Measurements from ENCODE around the gene SMARCA5.

GRCh38 chr4:143599827-143600226, 86.3 kb downstream of the SMARCA5 start:
- no peak for TF ChIP-seq KAT2A (conservative IDR thresholded peaks at IDR 0.05; ENCODE audit: control insufficient read depth, low read depth, low read length)
- TF ChIP-seq, protein P1, sequence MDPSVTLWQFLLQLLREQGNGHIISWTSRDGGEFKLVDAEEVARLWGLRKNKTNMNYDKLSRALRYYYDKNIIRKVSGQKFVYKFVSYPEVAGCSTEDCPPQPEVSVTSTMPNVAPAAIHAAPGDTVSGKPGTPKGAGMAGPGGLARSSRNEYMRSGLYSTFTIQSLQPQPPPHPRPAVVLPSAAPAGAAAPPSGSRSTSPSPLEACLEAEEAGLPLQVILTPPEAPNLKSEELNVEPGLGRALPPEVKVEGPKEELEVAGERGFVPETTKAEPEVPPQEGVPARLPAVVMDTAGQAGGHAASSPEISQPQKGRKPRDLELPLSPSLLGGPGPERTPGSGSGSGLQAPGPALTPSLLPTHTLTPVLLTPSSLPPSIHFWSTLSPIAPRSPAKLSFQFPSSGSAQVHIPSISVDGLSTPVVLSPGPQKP (IDR thresholded peaks at IDR 0.05; ENCODE audit: low read depth, low read length): no peak
- no peak for TF ChIP-seq EZH2 (IDR thresholded peaks at IDR 0.05; ENCODE audit: borderline replicate concordance, control insufficient read depth, low read depth, low read length)
- TF ChIP-seq, protein P2, sequence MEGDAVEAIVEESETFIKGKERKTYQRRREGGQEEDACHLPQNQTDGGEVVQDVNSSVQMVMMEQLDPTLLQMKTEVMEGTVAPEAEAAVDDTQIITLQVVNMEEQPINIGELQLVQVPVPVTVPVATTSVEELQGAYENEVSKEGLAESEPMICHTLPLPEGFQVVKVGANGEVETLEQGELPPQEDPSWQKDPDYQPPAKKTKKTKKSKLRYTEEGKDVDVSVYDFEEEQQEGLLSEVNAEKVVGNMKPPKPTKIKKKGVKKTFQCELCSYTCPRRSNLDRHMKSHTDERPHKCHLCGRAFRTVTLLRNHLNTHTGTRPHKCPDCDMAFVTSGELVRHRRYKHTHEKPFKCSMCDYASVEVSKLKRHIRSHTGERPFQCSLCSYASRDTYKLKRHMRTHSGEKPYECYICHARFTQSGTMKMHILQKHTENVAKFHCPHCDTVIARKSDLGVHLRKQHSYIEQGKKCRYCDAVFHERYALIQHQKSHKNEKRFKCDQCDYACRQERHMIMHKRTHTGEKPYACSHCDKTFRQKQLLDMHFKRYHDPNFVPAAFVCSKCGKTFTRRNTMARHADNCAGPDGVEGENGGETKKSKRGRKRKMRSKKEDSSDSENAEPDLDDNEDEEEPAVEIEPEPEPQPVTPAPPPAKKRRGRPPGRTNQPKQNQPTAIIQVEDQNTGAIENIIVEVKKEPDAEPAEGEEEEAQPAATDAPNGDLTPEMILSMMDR (IDR thresholded peaks at IDR 0.05 in 2 of 3, conservative IDR thresholded peaks at IDR 0.05 in 1 of 3; ENCODE audit: control insufficient read depth in 2 of 3, extremely low read depth in 1 of 3, insufficient read depth in 1 of 3, low read depth in 3 of 3, low read length in 3 of 3): no peak
- TF ChIP-seq, protein P3, sequence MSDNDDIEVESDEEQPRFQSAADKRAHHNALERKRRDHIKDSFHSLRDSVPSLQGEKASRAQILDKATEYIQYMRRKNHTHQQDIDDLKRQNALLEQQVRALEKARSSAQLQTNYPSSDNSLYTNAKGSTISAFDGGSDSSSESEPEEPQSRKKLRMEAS (IDR thresholded peaks at IDR 0.05; ENCODE audit: low read depth, low read length): no peak
- TF ChIP-seq REST (IDR thresholded peaks at IDR 0.05; ENCODE audit: low read depth, low read length): no peak
- no peak for TF ChIP-seq RB1 (IDR thresholded peaks at IDR 0.05; ENCODE audit: borderline replicate concordance)
- no peak for TF ChIP-seq MEF2B (IDR thresholded peaks at IDR 0.05; ENCODE audit: partially characterized antibody, poor library complexity, severe bottlenecking)
- TF ChIP-seq HDAC6 (IDR thresholded peaks at IDR 0.05; ENCODE audit: unreplicated experiment): no peak
- TF ChIP-seq POLR2A (IDR thresholded peaks at IDR 0.05; ENCODE audit: low read depth, low read length): no peak
- no peak for TF ChIP-seq SP1 (IDR thresholded peaks at IDR 0.05; ENCODE audit: low read depth, low read length)
